HEK293 (cell line): Measurements from ENCODE around the gene DDX17.
A peak's percentile ranks its signal among the peaks of the same experiment; 100 is the strongest.

Source experiments
- CTCF ChIA-PET: fragments of 350-600 bp; formaldehyde crosslinking; extraction: SDS; loops from one replicate; lab custom pipeline; 2021; ENCODE audit warnings: antibody characterized with exemption; lab: Yijun Ruan, JAX
- POLR2A ChIA-PET: fragments of 300-600 bp; formaldehyde crosslinking; extraction: SDS; loops from one replicate; lab custom pipeline; 2020; ENCODE audit warnings: antibody characterized with exemption, inconsistent platforms; lab: Yijun Ruan, JAX
- H3K27ac ChIP-seq: fragments of 200-500 bp; sonication (Bioruptor generic); 2 replicates; pipeline ENCODE4 v1.5.1; 2014; ENCODE audit warnings: low read depth, low read length, control low read depth, inconsistent platforms; ENCODE audit errors: extremely low read depth
- H3K36me3 ChIP-seq, 2 experiments: fragments of 200-500 bp in 1 of 2; sonication (Bioruptor generic) in 1 of 2; 1 replicate in 1 of 2; 2 replicates in 1 of 2; pipeline ENCODE4 v1.5.1; 2014 to 2017; ENCODE audit warnings: inconsistent platforms in 2 of 2, low read length in 2 of 2; ENCODE audit not compliant: control insufficient read depth in 2 of 2, insufficient read depth in 1 of 2
- H3K4me1 ChIP-seq: fragments of 200-500 bp; sonication (Bioruptor generic); 2 replicates; pipeline ENCODE4 v1.5.1; 2014; ENCODE audit warnings: mild to moderate bottlenecking, low read length, inconsistent platforms; ENCODE audit not compliant: control insufficient read depth, insufficient read depth
- H3K4me3 ChIP-seq: 2 replicates; pipeline ENCODE4 v1.5.1; 2011; ENCODE audit warnings: low read depth, mild to moderate bottlenecking, control low read depth, low read length, moderate library complexity
- H3K9me3 ChIP-seq: fragments of 200-500 bp; sonication (Bioruptor generic); 2 replicates; pipeline ENCODE4 v1.5.1; 2014; ENCODE audit warnings: low read depth, low read length, inconsistent platforms; ENCODE audit not compliant: control insufficient read depth, insufficient read depth
- BCL6B ChIP-seq: fragments of 450-650 bp; formaldehyde crosslinking; IDR thresholded peaks from 2 replicates; pipeline ENCODE4 v1.5.1; 2017; ENCODE audit warnings: missing biosample characterization, missing genetic modification characterization
- FEZF1 ChIP-seq: fragments of 450-650 bp; formaldehyde crosslinking; IDR thresholded peaks from 2 replicates; pipeline ENCODE4 v1.5.1; 2016; ENCODE audit warnings: missing biosample characterization, missing genetic modification characterization
- GLI2 ChIP-seq: fragments of 450-650 bp; formaldehyde crosslinking; IDR thresholded peaks from 2 replicates; pipeline ENCODE4; 2017; ENCODE audit warnings: missing biosample characterization, missing genetic modification characterization, low read depth, borderline replicate concordance
- HIC1 ChIP-seq: fragments of 450-650 bp; formaldehyde crosslinking; IDR thresholded peaks from 2 replicates; pipeline ENCODE4 v1.5.1; 2016; ENCODE audit warnings: missing biosample characterization, missing genetic modification characterization
- KLF8 ChIP-seq: fragments of 450-650 bp; formaldehyde crosslinking; IDR thresholded peaks from 2 replicates; pipeline ENCODE4 v1.5.1; 2016; ENCODE audit warnings: missing biosample characterization, missing genetic modification characterization
- MEIS1 ChIP-seq: sonication (generic); formaldehyde crosslinking; IDR thresholded peaks from 2 replicates; pipeline ENCODE4 v1.8.1; 2022; ENCODE audit warnings: missing genetic modification reagents, mild to moderate bottlenecking, borderline replicate concordance
- REST ChIP-seq: fragments of 450-650 bp; formaldehyde crosslinking; IDR thresholded peaks from 2 replicates; pipeline ENCODE4 v1.5.1; 2016; ENCODE audit warnings: missing biosample characterization, missing genetic modification characterization
- SCRT2 ChIP-seq: fragments of 450-650 bp; formaldehyde crosslinking; IDR thresholded peaks from 2 replicates; pipeline ENCODE4 v1.5.1; 2016; ENCODE audit warnings: missing biosample characterization, missing genetic modification characterization
- SP7 ChIP-seq: fragments of 450-650 bp; formaldehyde crosslinking; IDR thresholded peaks from 2 replicates; pipeline ENCODE4 v1.5.1; 2016; ENCODE audit warnings: missing biosample characterization, missing genetic modification characterization
- TRIM28 ChIP-seq: IDR thresholded peaks from 2 replicates; pipeline ENCODE4 v1.6.1; 2011; ENCODE audit warnings: low read length, control low read depth, borderline replicate concordance
- WT1 ChIP-seq: fragments of 450-650 bp; formaldehyde crosslinking; IDR thresholded peaks from 2 replicates; pipeline ENCODE4 v1.5.1; 2016; ENCODE audit warnings: missing biosample characterization, missing genetic modification characterization
- YY2 ChIP-seq: fragments of 450-650 bp; formaldehyde crosslinking; IDR thresholded peaks from 2 replicates; pipeline ENCODE4 v1.5.1; 2016; ENCODE audit warnings: missing biosample characterization, missing genetic modification characterization
- ZBTB8A ChIP-seq: fragments of 450-650 bp; formaldehyde crosslinking; IDR thresholded peaks from 2 replicates; pipeline ENCODE4 v1.5.1; 2016; ENCODE audit warnings: missing biosample characterization, missing genetic modification characterization
- ZNF132 ChIP-seq: fragments of 450-650 bp; formaldehyde crosslinking; IDR thresholded peaks from 2 replicates; pipeline ENCODE4 v1.5.1; 2017; ENCODE audit warnings: missing biosample characterization, missing genetic modification characterization, borderline replicate concordance
- ZNF133 ChIP-seq: fragments of 450-650 bp; formaldehyde crosslinking; IDR thresholded peaks from 2 replicates; pipeline ENCODE4 v1.5.1; 2016; ENCODE audit warnings: missing biosample characterization, missing genetic modification characterization
- ZNF157 ChIP-seq: fragments of 450-650 bp; formaldehyde crosslinking; IDR thresholded peaks from 2 replicates; pipeline ENCODE4 v1.5.1; 2016; ENCODE audit warnings: missing biosample characterization, missing genetic modification characterization
- ZNF23 ChIP-seq: fragments of 450-650 bp; formaldehyde crosslinking; IDR thresholded peaks from 2 replicates; pipeline ENCODE4 v1.5.1; 2016; ENCODE audit warnings: missing biosample characterization, missing genetic modification characterization, borderline replicate concordance
- ZNF521 ChIP-seq: fragments of 450-650 bp; formaldehyde crosslinking; IDR thresholded peaks from 2 replicates; pipeline ENCODE4 v1.5.1; 2017; ENCODE audit warnings: missing biosample characterization, mild to moderate bottlenecking, missing genetic modification characterization
- ZNF561 ChIP-seq: fragments of 450-650 bp; IDR thresholded peaks from 2 replicates; pipeline ENCODE4 v1.5.1; 2018; ENCODE audit warnings: missing biosample characterization, missing genetic modification characterization, borderline replicate concordance
- ZNF692 ChIP-seq: fragments of 450-650 bp; formaldehyde crosslinking; IDR thresholded peaks from 2 replicates; pipeline ENCODE4 v1.5.1; 2016; ENCODE audit warnings: missing biosample characterization, missing genetic modification characterization
- ZNF843 ChIP-seq: fragments of 450-650 bp; formaldehyde crosslinking; IDR thresholded peaks from 2 replicates; pipeline ENCODE4 v1.5.1; 2016; ENCODE audit warnings: missing biosample characterization, missing genetic modification characterization
- ZSCAN23 ChIP-seq: fragments of 450-650 bp; formaldehyde crosslinking; IDR thresholded peaks from 2 replicates; pipeline ENCODE4 v1.5.1; 2016; ENCODE audit warnings: missing biosample characterization, missing genetic modification characterization
- TF ChIP-seq, protein P1 (sequence below): fragments of 450-650 bp; formaldehyde crosslinking; IDR thresholded peaks from 2 replicates; pipeline ENCODE4 v1.5.1; 2017; ENCODE audit warnings: missing biosample characterization, missing genetic modification characterization
- TF ChIP-seq, protein P2 (sequence below): fragments of 450-650 bp; formaldehyde crosslinking; IDR thresholded peaks from 2 replicates; pipeline ENCODE4 v1.5.1; 2016; ENCODE audit warnings: missing biosample characterization, missing genetic modification characterization

Gene DDX17

GRCh38 chr22:38468443-38469305 is 37.4 kb downstream of the DDX17 start:
- Histone ChIP-seq H3K4me3 (peak overlapping the region; percentile 52), H3K4me1 (peaks cover 6% of the 10 kb centered on the region), H3K36me3 (no peaks in the 10 kb centered on the region), H3K27ac (peak overlapping the region; percentile 27; the same call in 1 of the 2 replicates), H3K9me3 (no peaks in the 10 kb centered on the region)
- CTCF ChIA-PET = no interaction called here
- POLR2A ChIA-PET = interaction anchor here (0.6 to 1.4 kb wide), 4 partner anchors 13 to 417 kb away, joined by 3 to 5 read pairs (median 4); no protein-coding TSS in a partner anchor
- no peak for TF ChIP-seq ZNF843
- no peak for TF ChIP-seq ZSCAN23 (tag by site-specific recombination)
- TF ChIP-seq, protein P1, sequence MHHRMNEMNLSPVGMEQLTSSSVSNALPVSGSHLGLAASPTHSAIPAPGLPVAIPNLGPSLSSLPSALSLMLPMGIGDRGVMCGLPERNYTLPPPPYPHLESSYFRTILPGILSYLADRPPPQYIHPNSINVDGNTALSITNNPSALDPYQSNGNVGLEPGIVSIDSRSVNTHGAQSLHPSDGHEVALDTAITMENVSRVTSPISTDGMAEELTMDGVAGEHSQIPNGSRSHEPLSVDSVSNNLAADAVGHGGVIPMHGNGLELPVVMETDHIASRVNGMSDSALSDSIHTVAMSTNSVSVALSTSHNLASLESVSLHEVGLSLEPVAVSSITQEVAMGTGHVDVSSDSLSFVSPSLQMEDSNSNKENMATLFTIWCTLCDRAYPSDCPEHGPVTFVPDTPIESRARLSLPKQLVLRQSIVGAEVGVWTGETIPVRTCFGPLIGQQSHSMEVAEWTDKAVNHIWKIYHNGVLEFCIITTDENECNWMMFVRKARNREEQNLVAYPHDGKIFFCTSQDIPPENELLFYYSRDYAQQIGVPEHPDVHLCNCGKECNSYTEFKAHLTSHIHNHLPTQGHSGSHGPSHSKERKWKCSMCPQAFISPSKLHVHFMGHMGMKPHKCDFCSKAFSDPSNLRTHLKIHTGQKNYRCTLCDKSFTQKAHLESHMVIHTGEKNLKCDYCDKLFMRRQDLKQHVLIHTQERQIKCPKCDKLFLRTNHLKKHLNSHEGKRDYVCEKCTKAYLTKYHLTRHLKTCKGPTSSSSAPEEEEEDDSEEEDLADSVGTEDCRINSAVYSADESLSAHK (tag by site-specific recombination) = no peak
- TF ChIP-seq YY2 = no peak
- TF ChIP-seq MEIS1 (CRISPR knock-in tag) = no peak
- TF ChIP-seq, protein P2, sequence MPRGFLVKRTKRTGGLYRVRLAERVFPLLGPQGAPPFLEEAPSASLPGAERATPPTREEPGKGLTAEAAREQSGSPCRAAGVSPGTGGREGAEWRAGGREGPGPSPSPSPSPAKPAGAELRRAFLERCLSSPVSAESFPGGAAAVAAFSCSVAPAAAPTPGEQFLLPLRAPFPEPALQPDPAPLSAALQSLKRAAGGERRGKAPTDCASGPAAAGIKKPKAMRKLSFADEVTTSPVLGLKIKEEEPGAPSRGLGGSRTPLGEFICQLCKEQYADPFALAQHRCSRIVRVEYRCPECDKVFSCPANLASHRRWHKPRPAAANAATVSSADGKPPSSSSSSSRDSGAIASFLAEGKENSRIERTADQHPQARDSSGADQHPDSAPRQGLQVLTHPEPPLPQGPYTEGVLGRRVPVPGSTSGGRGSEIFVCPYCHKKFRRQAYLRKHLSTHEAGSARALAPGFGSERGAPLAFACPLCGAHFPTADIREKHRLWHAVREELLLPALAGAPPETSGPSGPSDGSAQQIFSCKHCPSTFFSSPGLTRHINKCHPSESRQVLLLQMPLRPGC (tag by site-specific recombination) = no peak
- no peak for TF ChIP-seq GLI2
- TF ChIP-seq HIC1 (tag by site-specific recombination) = 0 out of 2 replicates have a peak, but pooled peaks have one; percentile 11
- TF ChIP-seq ZNF521 (tag by site-specific recombination) = no peak
- TF ChIP-seq SCRT2 (tag by site-specific recombination) = peak; percentile 65
- no peak for TF ChIP-seq REST (tag by site-specific recombination)
- TF ChIP-seq ZNF561 = no peak
- no peak for TF ChIP-seq ZNF157 (tag by site-specific recombination)
- TF ChIP-seq TRIM28 = no peak
- 0 out of 2 replicates have a peak, but pooled peaks have one; percentile 10 for TF ChIP-seq KLF8 (tag by site-specific recombination)
- TF ChIP-seq ZNF132 (tag by site-specific recombination) = no peak
- no peak for TF ChIP-seq ZNF133 (tag by site-specific recombination)
- TF ChIP-seq FEZF1 (tag by site-specific recombination) = no peak
- peak; percentile 66 for TF ChIP-seq ZBTB8A (tag by site-specific recombination)
- 0 out of 2 replicates have a peak, but pooled peaks have one; percentile 13 for TF ChIP-seq WT1 (tag by site-specific recombination)
- TF ChIP-seq BCL6B = no peak
- 0 out of 2 replicates have a peak, but pooled peaks have one; percentile 10 for TF ChIP-seq SP7 (tag by site-specific recombination)
- TF ChIP-seq ZNF23 = no peak
- TF ChIP-seq ZNF692 = peak; percentile 39; the same call in 1 of the 2 replicates
